PC-3 (cell line): Measurements from ENCODE around the gene ERMN. TPM values are rescaled to one million over a fixed set of nuclear protein-coding genes. Genes with fewer than 3 reads are reported as not detected.
A peak's percentile ranks its signal among the peaks of the same experiment; 100 is the strongest.

ENCODE experiments used
- ATAC-seq: fragments of 200-7000 bp; cut with Tn5 transposase; 2 replicates; pipeline ENCODE4 v1.9.1; 2020; ENCODE audit warnings: mild to moderate bottlenecking, moderate library complexity
- BruUV-seq: library from RNA; stranded (reverse); fragments of 400-500 nt; replicated peaks from 2 replicates; lab custom pipeline; 2021; lab: Mats Ljungman, UMichigan
- CTCF ChIA-PET: fragments of 300-600 bp; sonication (Branson Sonifier 250); formaldehyde crosslinking; loops from one replicate; lab custom pipeline; 2022; ENCODE audit warnings: antibody characterized with exemption; lab: Charles Lee
- POLR2A ChIA-PET: fragments of 300-600 bp; sonication (Branson Sonifier 250); formaldehyde crosslinking; loops from one replicate; lab custom pipeline; 2022; ENCODE audit warnings: antibody characterized with exemption; ENCODE audit not compliant: unreplicated experiment; lab: Charles Lee
- DNase-seq: peaks from one replicate; pipeline ENCODE4 v3.0.0-alpha.2; 2015
- H2AFZ ChIP-seq: fragments of 300-600 bp; sonication (generic); 2 replicates; pipeline ENCODE4 v1.6.0; 2016; ENCODE audit warnings: antibody characterized with exemption, low read length
- H3F3A ChIP-seq: fragments of 300-600 bp; sonication (generic); one replicate; pipeline ENCODE4 v1.6.0; 2017; ENCODE audit warnings: antibody characterized with exemption, low read length, control low read depth, mild to moderate bottlenecking; ENCODE audit not compliant: unreplicated experiment
- H3K27ac ChIP-seq: fragments of 300-600 bp; sonication (generic); 2 replicates; pipeline ENCODE4 v1.5.1; 2016; ENCODE audit warnings: mild to moderate bottlenecking, low read length
- H3K27me3 ChIP-seq: fragments of 300-600 bp; sonication (generic); 2 replicates; pipeline ENCODE4 v1.6.1; 2016; ENCODE audit warnings: low read length, mixed read lengths
- H3K36me3 ChIP-seq: fragments of 300-600 bp; sonication (generic); 2 replicates; pipeline ENCODE4 v1.6.1; 2016; ENCODE audit warnings: low read depth, mixed run types, low read length, mixed read lengths
- H3K4me1 ChIP-seq: fragments of 300-600 bp; sonication (generic); 2 replicates; pipeline ENCODE4 v1.5.1; 2016; ENCODE audit warnings: low read length; ENCODE audit not compliant: insufficient read depth
- H3K4me2 ChIP-seq: fragments of 300-600 bp; sonication (generic); 2 replicates; pipeline ENCODE4 v1.6.0; 2016; ENCODE audit warnings: low read length
- H3K4me3 ChIP-seq: fragments of 300-600 bp; sonication (generic); 2 replicates; pipeline ENCODE4 v1.5.1; 2016; ENCODE audit warnings: mild to moderate bottlenecking, low read length, mixed read lengths
- H3K79me2 ChIP-seq: fragments of 300-600 bp; sonication (generic); 2 replicates; pipeline ENCODE4 v1.6.1; 2017; ENCODE audit warnings: low read length, mixed read lengths
- H3K9ac ChIP-seq: fragments of 300-600 bp; sonication (generic); 2 replicates; pipeline ENCODE4 v1.6.0; 2016; ENCODE audit warnings: mild to moderate bottlenecking, low read length
- H3K9me2 ChIP-seq: fragments of 300-600 bp; sonication (generic); replicated peaks from 2 replicates; pipeline ENCODE4 v1.6.1; 2016; ENCODE audit warnings: mixed run types, low read length, mixed read lengths
- H3K9me3 ChIP-seq: fragments of 300-600 bp; sonication (generic); 2 replicates; pipeline ENCODE4 v1.6.1; 2016; ENCODE audit warnings: low read length, mixed read lengths
- H4K20me1 ChIP-seq: fragments of 300-600 bp; sonication (generic); 2 replicates; pipeline ENCODE4 v1.6.1; 2016; ENCODE audit warnings: low read length, mixed read lengths
- CTCF ChIP-seq: fragments of 300-600 bp; sonication (generic); conservative IDR thresholded peaks from 2 replicates; pipeline ENCODE4 v1.5.1; 2017; ENCODE audit warnings: antibody characterized with exemption, low read depth, mild to moderate bottlenecking, low read length
- EZH2 ChIP-seq: fragments of 300-600 bp; sonication (generic); IDR thresholded peaks from one replicate; pipeline ENCODE4 v1.6.1; 2017; ENCODE audit warnings: antibody characterized with exemption, mild to moderate bottlenecking, low read length; ENCODE audit not compliant: unreplicated experiment
- EZH2phosphoT487 ChIP-seq: fragments of 300-600 bp; sonication (generic); IDR thresholded peaks from 2 replicates; pipeline ENCODE4 v1.6.1; 2018; ENCODE audit warnings: mild to moderate bottlenecking, antibody characterized with exemption, low read length, borderline replicate concordance
- intact Hi-C: fragments of 100-400 bp; cut with micrococcal nuclease; formaldehyde crosslinking; loops from 2 replicates; pipeline ENCODE4 v1.9.0; 2023
- total RNA-seq: library from RNA; depleted of rRNA; stranded (reverse); fragments of >200 nt; gene quantifications from 2 replicates; pipeline ENCODE4 v1.2.3, GENCODE V29; 2014

ERMN gene
- total RNA-seq, 1 experiment from 2014 or later = not detected

- Histone ChIP-seq H3K27me3 (no peaks in the 10 kb centered on the region), H3K27ac (no peak overlapping the region), H2AFZ (no peak overlapping the region), H3K9me3 (no peaks in the 10 kb centered on the region), H3K79me2 (no peaks in the 10 kb centered on the region), H3K36me3 (no peaks in the 10 kb centered on the region), H3F3A (no peaks in the 10 kb centered on the region), H3K4me2 (no peak overlapping the region), H3K9ac (no peak overlapping the region), H3K9me2 (no peaks in the 10 kb centered on the region), H3K4me3 (no peak overlapping the region), H4K20me1 (no peaks in the 10 kb centered on the region), H3K4me1 (no peaks in the 10 kb centered on the region)
- ATAC-seq = no peak
- intact Hi-C loops = no loop called here
- no peak for DNase-seq
- BruUV-seq = no TSS peak
- CTCF ChIA-PET = no interaction called here
- no peak for TF ChIP-seq CTCF
- TF ChIP-seq EZH2phosphoT487 = no peak
- TF ChIP-seq EZH2 = no peak
- POLR2A ChIA-PET = no interaction called here
Measured at GRCh38 chr2:157337978-157338377, 12.4 kb upstream of the ERMN start.

- CTCF ChIA-PET = interaction anchor here (0.6 to 2.2 kb wide), 5 partner anchors 9 to 681 kb away, joined by 3 to 18 read pairs (median 4); no protein-coding TSS in a partner anchor
Measured at GRCh38 chr2:157336137-157337010, 10.8 kb upstream of the ERMN start.

More at GRCh38 chr2:157336137-157337010, 10.8 kb upstream of the ERMN start:
- Histone ChIP-seq H3K27ac (no peak overlapping the region), H3K36me3 (no peaks in the 10 kb centered on the region), H3K9ac (no peak overlapping the region), H3K4me1 (no peaks in the 10 kb centered on the region), H3K79me2 (no peaks in the 10 kb centered on the region), H2AFZ (peak overlapping the region; percentile 35), H3K9me3 (no peaks in the 10 kb centered on the region), H3F3A (no peaks in the 10 kb centered on the region), H3K27me3 (no peaks in the 10 kb centered on the region), H3K9me2 (no peaks in the 10 kb centered on the region), H4K20me1 (no peaks in the 10 kb centered on the region), H3K4me2 (no peak overlapping the region), H3K4me3 (no peak overlapping the region)
- TF ChIP-seq CTCF = peak; percentile 89
- no peak for TF ChIP-seq EZH2
- ATAC-seq = peak; percentile 75
- no TSS peak for BruUV-seq
- POLR2A ChIA-PET = no interaction called here
- intact Hi-C loops = loop anchor here (1.0 kb wide), 1 partner anchor 34 kb away; no protein-coding TSS in a partner anchor
- DNase-seq = peak; percentile 67
